ENCODE data around the gene FAM13A.

Gene FAM13A

DNA sequence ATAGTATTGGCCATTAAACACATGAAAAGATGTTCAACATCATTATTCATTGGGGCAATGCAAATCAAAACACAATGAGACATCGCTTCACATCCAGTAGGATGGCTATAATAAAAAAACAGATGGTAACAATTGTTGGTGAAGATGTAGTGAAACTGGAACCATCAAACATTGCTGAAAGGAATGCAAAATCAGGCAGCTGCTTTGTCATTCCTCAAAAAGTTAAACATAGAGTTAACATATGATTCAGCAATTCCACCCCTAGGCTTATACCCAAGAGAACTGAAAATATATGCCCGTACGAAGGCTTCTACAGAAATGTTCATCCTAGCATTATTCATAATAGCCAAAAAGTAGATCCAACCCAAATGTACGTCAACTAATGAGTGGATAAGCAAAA is 215.3 kb downstream of the FAM13A start:
- DNase-seq (ENCODE audit: low read depth), result no peak

DNA sequence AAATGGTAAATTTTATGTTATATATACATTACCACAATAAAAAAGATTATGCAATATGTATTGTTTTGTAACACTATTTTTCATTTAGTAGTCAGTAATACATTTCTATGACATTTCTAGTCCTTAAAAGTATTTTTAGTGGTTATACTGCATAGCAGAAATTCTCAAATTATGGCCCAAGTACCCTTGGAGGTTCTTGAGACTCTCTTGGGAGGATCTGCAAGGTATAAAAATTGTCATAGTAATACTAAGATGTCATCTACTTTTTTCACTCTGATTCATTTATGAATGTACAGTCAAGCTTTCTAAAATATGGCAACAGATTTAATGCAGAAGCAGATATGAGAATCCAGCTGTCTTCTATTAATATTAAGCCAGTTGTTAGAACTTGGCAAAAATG is 220.8 kb downstream of the FAM13A start:
- DNase-seq (ENCODE audit: low read depth), result no peak

DNA sequence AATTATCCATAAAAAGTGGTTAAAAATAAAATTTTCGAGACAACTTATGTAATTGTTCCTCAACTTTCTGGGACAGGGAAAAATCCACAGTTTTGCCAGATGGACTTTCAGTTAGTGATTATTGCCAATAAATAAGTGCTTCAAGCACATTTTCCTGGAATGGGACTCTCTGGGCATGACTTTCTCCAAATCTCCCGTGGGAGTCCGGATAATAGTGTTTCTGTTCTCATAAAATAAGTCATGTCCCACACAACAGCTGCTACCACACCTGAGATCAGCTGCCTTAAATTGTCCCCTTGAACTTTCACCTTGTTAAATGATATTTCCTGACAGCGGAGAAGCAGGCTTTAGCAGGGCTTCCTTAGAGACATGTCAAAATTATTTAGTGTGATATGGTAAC is 226.0 kb downstream of the FAM13A start:
- no peak for DNase-seq (ENCODE audit: low read depth)

DNA sequence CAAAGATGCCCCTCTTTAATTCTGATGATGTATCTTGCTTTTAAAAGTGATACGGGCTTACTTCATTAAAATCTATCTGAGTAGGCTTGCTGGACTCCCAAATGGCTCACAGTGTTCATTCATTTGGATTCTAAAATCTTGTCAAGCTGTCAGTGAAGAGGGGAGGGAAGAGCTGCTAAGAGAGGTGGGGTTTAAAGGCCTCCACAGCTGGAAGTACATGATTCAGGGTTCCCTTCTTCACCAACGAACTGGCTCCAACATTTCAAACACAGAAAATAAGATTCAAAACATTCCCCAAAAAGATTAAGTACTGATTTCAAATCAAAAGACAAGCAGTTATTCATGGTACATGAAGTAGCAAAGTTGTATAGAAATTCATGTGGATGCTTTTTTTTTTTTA is 226.4 kb downstream of the FAM13A start:
- no peak for DNase-seq (ENCODE audit: low read depth)

DNA sequence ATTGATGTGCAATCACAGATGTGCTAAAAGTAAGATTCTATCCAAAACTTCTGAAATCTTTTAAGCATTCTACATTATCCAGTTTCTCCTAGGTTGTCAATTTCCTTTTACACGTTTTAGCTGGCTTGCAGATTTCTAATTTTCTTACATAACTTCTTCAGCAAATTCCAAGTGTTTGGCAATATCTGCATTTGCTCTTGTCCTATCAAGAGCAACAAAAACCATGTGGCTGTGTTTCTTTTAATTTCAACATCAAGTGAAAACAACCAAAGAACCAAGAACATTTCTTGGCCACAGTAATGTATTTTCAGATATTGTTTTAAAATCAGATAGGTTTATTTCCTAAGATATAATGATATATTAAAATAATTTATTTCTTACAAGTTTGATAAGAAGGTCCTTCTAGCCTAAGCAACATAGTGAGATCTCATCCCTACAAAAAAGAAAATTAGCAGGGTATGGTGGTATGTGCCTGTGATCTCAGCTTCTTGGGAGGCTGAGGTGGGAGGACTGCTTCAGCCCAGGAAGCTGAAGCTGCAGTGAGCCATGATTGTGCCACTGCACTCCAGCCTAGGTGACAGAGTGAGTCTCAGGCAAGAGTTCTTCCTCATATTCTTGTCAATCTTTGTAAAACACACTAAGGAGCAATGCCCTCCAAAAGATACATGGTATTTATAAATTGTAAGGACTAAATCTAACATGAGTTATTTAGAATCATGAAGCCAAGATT is 228.0 kb downstream of the FAM13A start:
- peak; percentile 76 for DNase-seq (ENCODE audit: low read depth)

DNA sequence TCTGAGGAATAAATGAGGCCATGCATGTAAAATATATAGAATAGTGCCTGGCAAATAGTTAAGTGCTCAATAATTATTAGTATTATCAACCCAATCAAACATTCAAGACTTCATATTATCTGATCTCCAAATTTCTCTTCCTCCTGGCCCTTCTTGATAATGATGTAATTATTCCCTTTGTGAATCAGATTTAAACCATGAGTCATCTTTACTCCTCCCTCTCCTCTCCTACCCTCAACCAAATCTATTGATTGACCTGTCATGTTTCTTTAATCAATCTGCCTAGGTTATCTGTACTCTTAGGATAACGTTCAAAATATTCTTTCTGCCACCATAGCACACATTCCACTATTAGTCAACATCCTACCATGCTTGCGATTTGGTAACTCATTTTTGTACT is 229.5 kb downstream of the FAM13A start:
- DNase-seq (ENCODE audit: low read depth), result no peak

DNA sequence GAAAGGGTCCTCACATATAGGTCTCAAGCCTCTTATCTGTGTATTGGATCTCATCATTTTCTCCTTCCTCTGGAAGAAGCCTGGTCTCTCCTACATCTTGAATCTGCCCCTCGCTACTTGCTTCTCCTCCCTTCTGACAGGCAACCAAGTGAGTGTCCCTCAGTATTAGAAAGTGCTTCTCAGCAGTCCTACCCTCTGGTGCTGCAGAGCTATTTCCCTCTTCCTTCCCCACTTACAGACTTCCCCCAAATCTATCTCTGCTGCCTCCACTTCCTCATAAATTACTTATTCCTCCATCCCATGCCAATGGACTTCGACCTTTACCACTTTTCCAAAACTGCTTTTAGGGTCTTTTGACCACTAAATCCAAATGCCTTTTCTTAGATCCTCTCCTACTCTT is 230.2 kb downstream of the FAM13A start:
- no peak for DNase-seq (ENCODE audit: low read depth)

DNA sequence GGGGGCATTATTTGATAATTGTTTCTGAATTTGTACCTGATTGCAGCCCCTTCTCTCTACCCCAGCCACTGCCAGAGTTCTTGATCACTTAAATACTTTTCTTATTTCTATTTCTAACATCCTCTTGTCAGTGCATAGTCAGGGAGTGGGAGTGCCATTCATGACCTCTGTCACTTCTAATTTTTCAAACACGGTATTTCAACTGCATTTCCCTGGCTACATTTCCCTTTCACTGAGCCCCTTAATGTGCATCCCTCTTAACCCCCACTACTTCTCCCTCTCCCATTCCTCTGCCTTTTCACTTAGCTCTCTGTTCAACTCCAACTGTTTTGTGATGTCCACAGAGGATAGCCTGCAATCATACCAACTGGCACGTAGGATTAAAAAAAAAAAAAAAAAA is 231.1 kb downstream of the FAM13A start:
- no peak for DNase-seq (ENCODE audit: low read depth)

DNA sequence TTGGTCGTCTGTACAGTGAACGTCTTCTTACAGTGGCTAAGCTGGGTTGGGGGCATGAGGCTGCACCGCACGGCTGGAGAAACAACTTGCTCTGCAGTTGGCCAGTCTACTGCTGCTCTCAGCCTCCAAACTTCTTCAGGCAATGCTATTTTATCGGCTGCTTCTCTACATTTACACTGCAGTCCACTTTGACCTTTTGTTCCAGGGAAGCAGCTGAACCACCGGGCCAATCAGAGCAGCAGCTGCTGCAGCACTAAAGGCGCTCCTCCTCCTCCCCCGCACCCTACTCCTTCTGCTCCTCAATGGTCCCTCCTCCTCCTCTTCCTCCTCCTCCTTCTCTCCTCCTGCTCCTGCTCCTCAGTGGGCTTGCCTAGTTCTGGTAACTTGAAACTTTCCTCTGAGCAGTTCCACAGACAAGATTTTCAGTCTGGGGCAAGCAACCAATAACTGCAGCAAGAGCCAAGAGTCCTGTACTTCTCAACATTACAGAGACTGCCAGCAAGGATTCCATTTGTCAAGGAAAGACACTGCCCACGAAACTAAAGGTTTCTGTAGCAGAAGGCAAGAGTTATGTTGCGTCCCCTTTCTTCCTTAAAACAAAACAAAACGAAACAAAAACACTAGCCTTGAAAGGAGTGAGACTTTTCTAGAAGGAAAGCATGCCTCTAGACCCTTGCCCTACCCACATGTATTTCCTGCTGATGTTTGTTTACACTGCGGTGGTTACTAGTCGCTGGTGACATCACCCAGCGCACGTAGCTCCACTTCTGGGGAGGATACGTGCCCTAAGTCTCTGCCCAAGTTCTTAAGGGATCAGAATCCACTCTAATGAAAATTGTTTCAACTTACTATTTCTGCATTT is 233.7 kb downstream of the FAM13A start:
- peak; percentile 99 for DNase-seq (ENCODE audit: low read depth)

DNA sequence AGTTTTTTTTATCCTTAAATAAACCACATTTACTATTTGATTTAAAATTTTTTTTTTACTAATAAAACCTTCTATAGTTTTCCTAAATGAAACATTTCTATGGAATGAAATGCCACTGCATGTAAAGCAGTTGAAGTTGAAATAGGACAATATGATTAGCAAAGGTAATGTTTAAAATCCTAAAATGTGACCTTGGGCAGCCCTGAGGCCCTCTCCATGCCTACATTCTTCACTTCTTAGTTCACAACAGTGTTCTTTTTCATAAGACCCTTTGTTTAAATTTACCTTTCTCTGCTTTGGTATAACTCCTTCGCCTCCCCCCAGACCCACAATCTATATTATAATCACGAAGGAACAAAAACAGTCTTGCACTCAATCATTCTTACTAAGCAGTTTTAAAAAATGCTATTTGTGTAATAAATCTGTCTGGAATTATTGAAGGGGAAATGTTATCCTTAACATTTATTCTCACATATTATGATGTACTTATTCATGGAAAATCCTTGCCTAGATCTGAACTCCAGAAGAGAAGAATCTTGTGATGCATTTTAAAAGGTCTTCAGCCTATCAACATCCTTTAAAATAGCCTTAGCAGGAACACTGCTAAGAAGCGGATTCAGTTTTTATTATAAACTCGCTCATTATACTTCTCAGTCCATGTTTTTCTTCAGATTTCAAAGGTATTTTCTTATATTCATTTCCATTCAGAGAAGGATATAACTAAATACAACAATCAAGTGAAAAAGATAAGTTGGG is 234.8 kb downstream of the FAM13A start:
- no peak for DNase-seq (ENCODE audit: low read depth)

DNA sequence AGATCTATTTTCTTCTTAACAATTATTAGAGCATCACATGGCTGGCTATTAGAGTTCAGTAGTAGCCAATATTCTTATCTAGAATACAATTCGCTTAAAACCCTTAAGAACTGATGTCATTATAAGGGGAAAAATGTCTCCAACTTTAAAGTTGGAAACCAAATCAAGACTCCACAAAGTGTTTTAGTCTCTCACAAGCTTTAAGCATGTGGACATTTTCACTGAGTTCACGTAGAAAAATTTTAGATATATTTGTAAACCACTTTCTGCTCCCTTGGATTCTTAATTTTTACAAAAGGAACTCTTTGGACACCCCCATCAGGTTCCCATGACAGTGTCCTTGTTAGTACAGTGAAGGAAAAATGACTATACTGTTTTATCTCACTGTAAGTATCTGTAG is 235.5 kb downstream of the FAM13A start:
- DNase-seq (ENCODE audit: low read depth), result no peak

DNA sequence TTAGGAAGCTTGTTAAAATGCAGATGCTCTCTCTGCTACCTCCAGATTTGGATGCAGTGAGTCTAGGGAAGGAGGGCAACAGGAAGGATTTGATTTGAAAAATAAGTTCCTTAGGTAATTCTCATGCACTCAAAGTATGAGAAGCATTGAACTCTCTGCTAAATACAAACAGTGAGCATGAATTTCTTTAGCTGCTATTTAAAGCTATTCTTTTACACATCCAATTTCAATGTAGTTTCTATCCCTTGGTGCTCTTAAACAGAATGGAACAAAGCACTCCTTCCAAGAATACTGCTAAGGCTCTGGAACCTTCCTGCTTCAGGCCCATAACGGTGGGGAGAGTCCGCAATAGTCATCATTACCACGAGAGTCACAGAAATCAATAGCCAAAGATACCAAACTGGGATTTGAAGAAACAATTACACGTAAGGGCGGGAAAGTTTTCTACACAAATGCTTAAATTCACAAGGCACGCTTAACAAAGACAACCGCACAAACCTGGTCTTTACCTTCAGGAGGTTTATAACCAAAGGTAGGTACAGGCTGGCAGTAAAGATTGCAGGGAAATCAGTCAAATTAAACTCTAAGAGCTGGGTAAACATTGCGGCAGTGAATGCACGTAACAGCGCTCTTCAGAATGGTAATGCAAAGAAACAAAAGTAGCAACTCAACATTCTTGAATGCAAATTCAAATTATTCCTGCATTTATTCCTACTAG is 236.1 kb downstream of the FAM13A start:
- no peak for DNase-seq (ENCODE audit: low read depth)

DNA sequence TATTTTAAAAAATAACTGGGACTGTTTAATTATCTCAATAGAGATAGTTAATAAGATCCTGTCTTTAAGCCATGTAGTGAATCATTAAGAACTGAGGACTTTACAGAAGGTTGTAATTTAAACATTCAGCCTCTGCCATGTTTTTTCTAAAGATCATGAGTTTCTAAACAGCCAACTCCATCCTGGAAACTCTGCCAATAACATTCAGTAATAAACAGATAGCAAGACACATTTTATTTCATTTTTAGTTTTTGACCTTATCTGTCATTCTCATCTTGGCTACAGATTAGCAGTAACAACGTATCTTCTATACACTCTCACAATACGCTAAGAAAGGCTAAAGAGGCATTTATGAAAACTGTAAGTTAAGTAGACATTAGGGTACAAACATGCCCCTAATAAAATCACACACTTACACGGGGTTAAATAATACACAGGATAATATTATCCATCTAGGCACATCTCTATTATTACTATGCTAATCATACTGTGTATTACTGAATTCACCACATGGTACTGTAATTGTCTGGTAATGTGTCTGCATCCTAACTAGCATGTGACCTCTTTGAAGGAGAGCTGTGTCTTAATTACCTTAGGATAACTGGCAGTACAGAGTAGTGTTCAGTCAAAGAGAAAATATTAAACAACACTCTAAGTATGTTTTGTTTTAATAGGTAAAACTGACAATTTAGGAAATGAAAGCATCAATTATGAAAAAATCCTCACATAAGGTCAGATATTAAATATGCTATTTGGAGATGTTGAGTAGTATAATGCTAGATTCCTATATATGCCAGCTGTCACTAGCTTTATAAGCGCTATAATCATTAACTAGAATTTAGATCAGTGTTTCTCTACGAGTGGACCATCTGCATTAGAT is 236.9 kb downstream of the FAM13A start:
- no peak for DNase-seq (ENCODE audit: low read depth)

DNA sequence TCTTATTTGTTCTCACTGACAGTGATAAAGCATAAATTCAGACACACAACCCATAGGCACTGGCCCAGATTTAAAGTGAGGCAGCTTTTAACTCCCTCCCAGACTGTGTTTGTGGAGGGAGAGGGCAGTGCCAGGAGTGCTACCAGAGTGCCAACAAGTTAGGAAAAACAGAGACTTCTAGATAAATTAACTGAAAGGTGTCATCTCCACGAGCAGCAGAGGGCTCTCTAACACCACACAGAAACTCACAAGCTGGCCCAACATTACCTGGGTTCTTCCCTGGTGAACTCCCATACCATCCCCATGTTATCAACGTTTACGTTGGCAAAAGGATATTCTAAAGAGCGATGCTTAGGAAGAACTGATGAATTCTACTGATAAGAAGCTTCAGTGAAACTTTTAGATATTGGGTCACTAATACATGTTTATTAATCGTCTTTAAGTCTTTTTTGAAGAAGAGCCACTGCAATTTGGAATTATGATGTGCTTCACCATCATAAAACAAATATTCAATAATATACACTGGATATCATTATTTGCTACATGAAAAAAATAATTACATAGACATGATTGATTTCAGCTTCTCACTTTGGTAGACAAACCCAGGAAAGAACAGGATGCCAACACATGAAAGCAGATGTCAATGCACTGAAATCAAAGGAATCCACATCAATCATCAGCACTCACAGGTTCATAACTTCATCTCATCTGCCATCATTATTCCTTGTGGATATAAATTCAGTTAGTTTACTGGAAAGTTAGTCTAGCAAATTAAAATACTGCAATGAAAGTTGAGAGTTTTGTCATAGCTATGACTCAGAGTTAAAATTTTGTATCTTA is 238.1 kb downstream of the FAM13A start:
- peak; percentile 60 for DNase-seq (ENCODE audit: low read depth)

DNA sequence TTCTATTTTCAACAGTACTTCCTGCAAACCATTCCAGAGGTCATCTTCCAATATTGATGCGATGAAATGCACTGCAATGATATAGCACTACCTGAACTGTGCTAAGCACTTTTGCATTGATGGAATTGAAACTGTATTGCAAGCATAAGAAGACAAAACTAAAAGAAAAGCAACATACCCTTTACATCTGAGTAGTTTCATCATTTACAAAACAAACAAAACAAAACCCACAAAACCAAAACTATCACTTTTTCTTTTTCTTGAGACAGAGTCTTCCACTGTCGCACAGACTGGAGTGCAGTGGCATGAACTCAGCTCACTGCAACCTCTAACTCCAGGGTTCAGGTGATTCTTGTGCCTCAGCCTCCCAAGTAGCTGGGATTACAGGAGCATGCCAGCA is 239.2 kb downstream of the FAM13A start:
- DNase-seq (ENCODE audit: low read depth), result no peak

DNA sequence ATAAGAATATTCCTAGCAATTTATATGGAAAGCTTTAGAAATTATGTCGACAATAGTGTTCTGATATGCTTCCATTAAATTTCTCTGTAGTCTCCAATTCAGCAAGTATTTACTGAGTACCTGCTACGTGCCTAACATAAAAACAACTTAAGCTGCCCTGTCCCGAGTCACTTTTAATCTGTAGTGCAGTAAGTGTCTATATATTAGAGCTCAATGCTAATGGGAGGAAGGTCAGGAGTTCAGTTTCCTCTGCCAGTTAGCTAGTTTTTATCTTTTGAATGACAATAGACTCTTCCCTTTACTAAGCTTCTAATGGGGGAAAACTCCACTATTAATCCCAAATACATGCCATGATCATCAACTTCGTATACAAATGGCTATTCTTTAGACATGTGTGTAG is 240.6 kb downstream of the FAM13A start:
- no peak for DNase-seq (ENCODE audit: low read depth)

DNA sequence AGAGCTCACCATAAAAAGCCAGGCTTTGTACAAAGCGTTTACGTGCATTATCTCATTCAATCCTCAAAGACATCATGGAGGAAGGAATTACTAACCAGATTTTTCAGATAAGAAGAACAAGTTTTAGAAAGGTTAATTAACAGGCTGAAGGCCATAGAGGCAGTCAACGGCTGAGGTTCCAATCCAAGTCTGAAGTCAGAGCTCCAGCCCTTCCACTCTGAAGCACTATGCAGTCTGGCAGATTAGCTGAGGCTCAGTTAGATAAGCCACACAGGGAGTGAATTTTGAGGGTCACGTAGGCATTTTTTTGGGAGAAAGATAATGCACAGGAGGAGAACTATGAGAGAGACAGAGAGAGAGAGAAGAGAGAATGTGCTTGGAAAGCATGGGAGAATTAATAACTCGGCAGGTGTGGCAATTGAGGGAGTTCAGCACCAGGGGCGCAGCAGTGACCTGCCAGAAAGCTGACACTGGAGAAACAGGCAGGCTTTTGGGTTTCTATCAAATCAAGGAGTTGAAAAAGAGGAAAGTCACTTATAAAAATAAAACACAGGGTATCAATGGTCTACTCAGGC is 242.9 kb downstream of the FAM13A start:
- no peak for DNase-seq (ENCODE audit: low read depth)

DNA sequence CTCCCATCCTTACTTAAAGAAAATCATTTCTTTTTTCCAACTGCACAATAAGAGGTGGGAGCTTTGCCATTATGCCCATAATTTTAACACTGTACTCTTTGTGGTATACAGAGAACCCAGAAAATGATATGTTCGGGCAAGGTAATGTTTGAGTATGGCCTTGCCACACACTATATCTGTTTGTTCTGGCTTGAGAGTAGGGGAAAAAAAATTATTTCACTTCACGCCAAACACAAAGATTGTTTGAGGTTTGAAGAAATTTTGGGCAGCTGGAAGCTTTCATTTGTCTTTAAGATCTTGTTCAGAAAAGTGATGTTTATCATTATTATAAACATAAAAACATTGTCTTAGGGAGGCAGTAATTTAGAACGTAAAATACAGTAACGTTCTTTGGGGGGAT is 244.0 kb downstream of the FAM13A start:
- no peak for DNase-seq (ENCODE audit: low read depth)

DNA sequence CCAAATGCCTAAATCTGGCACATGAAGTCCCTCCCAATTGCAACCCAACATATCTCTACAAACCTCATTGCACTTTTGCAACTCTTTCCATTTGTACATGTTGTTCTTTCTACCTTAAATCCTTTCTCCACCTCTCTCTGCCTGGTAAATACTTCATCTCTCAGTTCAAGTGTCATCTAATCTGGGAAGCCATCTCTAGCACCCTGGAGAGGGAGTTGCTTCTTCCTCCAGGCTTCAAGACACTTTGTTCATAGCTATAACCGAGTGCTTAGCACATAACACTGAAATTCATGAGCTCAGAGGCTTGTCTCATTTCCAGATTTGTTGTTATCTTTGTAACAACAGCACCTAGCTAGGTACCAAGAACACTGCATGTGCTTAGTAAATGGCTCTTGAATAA is 244.6 kb downstream of the FAM13A start:
- peak; percentile 78 for DNase-seq (ENCODE audit: low read depth)

DNA sequence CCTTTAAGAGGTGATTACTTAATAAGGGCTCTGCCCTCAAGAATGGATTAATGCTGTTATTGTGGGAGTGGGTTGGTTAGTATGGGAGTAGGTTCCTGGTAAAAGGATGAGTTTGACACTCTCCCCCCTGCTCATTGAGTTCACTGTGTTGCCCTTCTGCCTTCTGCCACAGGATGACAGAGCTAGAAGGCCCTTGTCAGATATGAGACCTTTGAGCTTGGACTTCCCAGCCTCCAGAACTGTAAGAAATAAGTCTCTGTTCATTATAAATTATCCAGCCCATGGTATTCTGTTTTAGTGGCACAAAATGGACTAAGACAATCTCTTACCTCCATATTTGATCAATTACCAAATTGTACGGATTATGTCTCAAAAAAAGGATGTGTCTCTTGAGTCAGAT is 245.1 kb downstream of the FAM13A start:
- DNase-seq (ENCODE audit: low read depth), result no peak
